GM18867 (cell line): ENCODE results near the gene MAML2.

Experiments used
- ATAC-seq: cut with Tn5 transposase; IDR thresholded peaks from one replicate; pipeline ENCODE4 v1.9.1; 2021; ENCODE audit warnings: mild to moderate bottlenecking, moderate library complexity; ENCODE audit not compliant: unreplicated experiment

The MAML2 gene

GRCh38 chr11:95939091-95939490 lies 403.9 kb downstream of the MAML2 start:
- ATAC-seq, result no peak

GRCh38 chr11:95937358-95937757 lies 405.6 kb downstream of the MAML2 start:
- ATAC-seq, result no peak

DNA sequence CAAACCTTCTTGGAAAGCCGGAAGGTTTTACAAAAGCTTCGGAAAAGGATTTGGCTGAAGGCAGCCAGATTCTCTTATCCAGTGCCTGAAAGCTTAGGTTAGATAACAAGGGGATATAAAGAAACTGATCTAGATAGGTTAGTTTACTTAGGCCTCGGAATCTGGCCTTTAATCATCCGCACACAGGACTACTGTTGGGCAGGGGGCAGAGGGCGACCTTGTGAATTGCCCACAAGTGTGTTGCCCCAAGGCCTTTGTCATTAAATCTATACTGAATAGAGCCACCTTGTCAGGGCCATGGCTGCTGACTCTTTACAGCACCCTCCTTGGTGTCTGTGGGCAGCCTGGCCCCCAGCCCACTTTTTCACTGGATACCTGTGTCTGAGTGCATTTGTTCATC lies 409.4 kb downstream of the MAML2 start:
- ATAC-seq, result no peak

DNA sequence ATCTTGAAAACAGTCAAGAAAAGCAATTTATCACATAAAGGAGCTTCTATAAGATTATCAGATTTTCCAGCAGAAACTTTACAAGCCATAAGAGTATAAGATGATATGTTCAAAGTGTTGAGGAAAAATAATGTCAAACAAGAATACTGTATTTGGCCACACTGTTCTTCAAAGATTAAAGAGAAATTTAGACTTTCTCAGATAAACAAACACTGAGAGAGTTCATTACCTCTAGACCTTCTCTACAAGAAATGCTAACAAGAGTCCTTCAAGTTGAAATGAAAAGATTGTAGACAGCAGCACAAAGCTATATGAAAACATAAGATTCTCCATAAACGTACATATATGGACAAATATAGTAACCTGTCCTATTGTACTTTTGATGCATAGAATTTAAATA lies 411.1 kb downstream of the MAML2 start:
- ATAC-seq, result no peak

GRCh38 chr11:95930948-95931347 lies 412.0 kb downstream of the MAML2 start:
- ATAC-seq, result no peak

- ATAC-seq, result no peak
These were observed 416.3 kb downstream of the MAML2 start for GRCh38 chr11:95926726-95927125.
